GM19395 (cell line): ENCODE data around the gene IFRD1.

Source experiments
- ATAC-seq: cut with Tn5 transposase; IDR thresholded peaks from one replicate; pipeline ENCODE4 v1.9.1; 2021; ENCODE audit warnings: mild to moderate bottlenecking, moderate library complexity; ENCODE audit not compliant: unreplicated experiment

The IFRD1 gene

GRCh38 chr7:112487457-112488263 is 37.4 kb downstream of the IFRD1 start:
- no peak for ATAC-seq

GRCh38 chr7:112488264-112488552 is 37.9 kb downstream of the IFRD1 start:
- ATAC-seq, result no peak

GRCh38 chr7:112492186-112492585 is 41.9 kb downstream of the IFRD1 start:
- no peak for ATAC-seq

- no peak for ATAC-seq
Measured at GRCh38 chr7:112494656-112495055, 44.4 kb downstream of the IFRD1 start.

GRCh38 chr7:112495156-112495788 is 45.0 kb downstream of the IFRD1 start:
- ATAC-seq, result no peak

GRCh38 chr7:112495810-112496462 is 45.7 kb downstream of the IFRD1 start:
- peak; percentile 73 for ATAC-seq

- peak; percentile 74 for ATAC-seq
Measured at GRCh38 chr7:112497481-112497880, 47.2 kb downstream of the IFRD1 start.

GRCh38 chr7:112500619-112501018 is 50.4 kb downstream of the IFRD1 start:
- no peak for ATAC-seq

GRCh38 chr7:112501801-112502503 is 51.7 kb downstream of the IFRD1 start:
- no peak for ATAC-seq

GRCh38 chr7:112502700-112503099 is 52.4 kb downstream of the IFRD1 start:
- no peak for ATAC-seq

GRCh38 chr7:112503361-112503972 is 53.2 kb downstream of the IFRD1 start:
- no peak for ATAC-seq

GRCh38 chr7:112504093-112504695 is 53.9 kb downstream of the IFRD1 start:
- ATAC-seq, result no peak

- no peak for ATAC-seq
Measured at GRCh38 chr7:112505495-112505894, 55.2 kb downstream of the IFRD1 start.

GRCh38 chr7:112508404-112508803 is 58.1 kb downstream of the IFRD1 start:
- ATAC-seq, result no peak

GRCh38 chr7:112509402-112509801 is 59.1 kb downstream of the IFRD1 start:
- no peak for ATAC-seq

- ATAC-seq, result peak; percentile 56
Measured at GRCh38 chr7:112510001-112510742, 59.9 kb downstream of the IFRD1 start.

GRCh38 chr7:112510743-112511110 is 60.5 kb downstream of the IFRD1 start:
- ATAC-seq, result no peak

GRCh38 chr7:112511451-112512202 is 61.4 kb downstream of the IFRD1 start:
- ATAC-seq, result no peak

- ATAC-seq, result no peak
Measured at GRCh38 chr7:112512451-112513210, 62.4 kb downstream of the IFRD1 start.
